NOMO-1 treated with DMSO at 0.1 percent for 48 hours (cell line): Measurements from ENCODE around the gene CGGBP1.
A peak's percentile ranks its signal among the peaks of the same experiment; 100 is the strongest.
"Not testable (repeated sequence)": the region's sequence is repeated elsewhere in the genome, so short reads cannot be mapped to it uniquely, and the experiment has no call there.

ENCODE experiments used
- DNase-seq: peaks from one replicate; lab custom pipeline; 2025; ENCODE audit not compliant: unreplicated experiment; lab: John Stamatoyannopoulos, UW

Gene CGGBP1

DNA sequence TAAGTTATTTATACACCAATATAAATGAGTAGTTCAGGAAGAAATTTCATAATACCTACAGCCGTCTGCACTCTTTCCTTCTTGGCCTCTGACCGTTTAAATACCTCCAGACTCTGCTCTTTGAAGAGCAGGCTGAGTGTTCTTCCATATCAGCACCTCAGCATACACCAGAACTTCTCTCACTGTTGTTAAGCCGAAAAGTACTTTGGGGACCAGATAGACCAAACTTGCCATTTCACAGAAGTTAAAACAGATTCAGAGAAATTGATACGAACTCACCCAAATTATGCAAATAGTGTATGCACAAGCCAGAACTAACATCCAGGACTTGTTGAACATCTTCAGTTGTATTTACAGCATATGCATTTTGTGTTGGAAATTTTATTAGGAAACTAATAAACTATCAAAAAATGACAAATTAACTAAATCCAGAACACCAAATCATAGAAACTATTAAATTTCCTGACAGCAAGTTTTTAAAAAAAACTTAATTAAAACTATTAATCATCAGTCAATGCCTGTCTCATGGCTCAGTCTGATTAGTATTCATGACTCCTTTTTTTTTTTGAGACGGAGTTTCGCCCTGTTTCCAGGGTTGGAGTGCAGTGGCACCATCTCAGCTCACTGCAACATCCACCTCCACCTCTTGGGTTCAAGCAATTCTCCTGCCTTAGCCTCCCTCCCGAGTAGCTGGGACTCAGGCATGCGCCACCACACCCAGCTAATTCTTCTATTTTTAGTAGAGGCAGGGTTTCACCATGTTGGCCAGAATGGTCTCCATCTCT is 24.1 kb downstream of the CGGBP1 start:
- peak; percentile 40 for DNase-seq

GRCh38 chr3:88033808-88034207 is 25.0 kb downstream of the CGGBP1 start:
- peak; percentile 22 for DNase-seq

DNA sequence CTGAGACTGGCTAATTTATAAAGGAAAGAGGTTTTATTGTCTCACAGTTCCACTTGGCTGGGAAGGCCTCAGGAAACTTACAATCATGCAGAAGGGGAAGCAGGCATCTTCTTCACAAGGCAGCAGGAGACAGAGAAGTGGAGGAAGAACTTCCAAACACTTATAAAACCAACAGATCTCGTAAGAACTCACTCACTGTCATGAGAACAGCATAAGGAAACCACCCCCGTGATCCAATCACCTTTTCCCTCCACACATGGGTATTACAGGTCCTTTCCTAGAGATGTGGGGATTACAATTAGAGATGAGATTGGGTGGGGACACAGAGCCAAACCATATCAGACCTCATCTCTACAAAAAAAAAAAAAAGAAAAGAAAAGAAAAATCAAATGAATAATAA is 25.7 kb downstream of the CGGBP1 start:
- DNase-seq, result no peak

DNA sequence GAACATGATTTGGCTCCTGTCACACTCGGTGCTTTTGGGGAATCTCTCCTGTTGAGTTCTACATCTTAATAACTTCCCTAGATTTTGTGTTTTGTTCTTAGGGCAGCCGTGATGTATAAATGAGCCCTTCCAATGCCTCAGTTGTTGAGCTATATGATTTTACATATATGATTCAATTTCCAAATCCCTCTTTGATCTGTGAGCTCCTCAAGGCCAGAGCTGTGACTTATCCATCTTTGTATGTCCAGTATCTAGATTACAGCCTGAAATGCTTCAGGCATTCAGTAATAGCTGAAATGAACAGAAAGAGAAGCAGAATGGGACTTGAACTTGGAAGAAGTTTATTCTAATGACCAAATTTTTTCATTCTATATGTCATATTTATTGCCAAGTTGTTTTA is 26.6 kb downstream of the CGGBP1 start:
- no peak for DNase-seq

DNA sequence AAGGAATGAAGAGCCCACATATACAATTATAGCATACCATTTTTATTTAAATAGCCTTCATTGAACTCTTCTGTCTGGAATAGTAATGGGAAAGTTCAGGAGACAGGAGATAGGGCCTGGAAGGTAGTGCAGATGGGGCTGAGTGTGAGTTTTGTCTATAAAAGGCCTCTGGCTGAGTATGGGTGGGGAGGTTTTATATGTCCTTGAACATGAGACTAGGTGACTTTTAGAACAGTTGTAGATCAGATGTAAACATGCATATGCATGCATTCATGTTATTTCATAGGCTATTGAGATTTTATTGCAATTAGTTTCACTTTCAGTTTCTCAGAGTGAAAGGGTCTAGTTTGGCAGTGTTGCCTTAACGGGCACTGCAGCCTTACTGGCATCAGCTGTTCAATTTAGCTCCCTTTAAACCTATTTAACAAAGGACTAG is 27.1 kb downstream of the CGGBP1 start:
- DNase-seq, result peak; percentile 36

DNA sequence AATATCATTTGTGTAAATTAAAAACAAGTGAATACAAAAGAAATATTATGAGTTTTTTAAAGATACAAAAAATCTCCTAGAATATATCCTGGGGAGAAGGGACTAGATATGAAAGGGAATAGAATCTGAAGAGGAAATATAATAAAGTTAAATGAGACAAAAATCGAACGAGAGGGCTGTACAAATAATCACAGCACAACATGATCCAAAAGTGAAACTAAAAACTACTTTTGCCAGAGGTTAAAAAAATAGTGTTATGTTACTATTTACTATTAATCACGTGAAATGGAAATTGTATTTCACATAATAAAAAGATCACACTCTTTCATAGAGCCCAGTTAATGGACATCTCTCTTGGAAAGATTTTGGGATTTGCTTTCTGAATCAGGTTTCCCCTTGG is 28.6 kb downstream of the CGGBP1 start:
- DNase-seq, result no peak

- no peak for DNase-seq
Observed at GRCh38 chr3:88028876-88029275, 29.9 kb downstream of the CGGBP1 start.

GRCh38 chr3:88025001-88025552 is 33.7 kb downstream of the CGGBP1 start:
- DNase-seq, result no peak

- no peak for DNase-seq
Observed at GRCh38 chr3:88019024-88019423, 39.8 kb downstream of the CGGBP1 start.

GRCh38 chr3:88015656-88016055 is 43.1 kb downstream of the CGGBP1 start:
- DNase-seq, result not testable (repeated sequence)

- peak; percentile 46 for DNase-seq
Observed at GRCh38 chr3:88013592-88013991, 45.2 kb downstream of the CGGBP1 start.

DNA sequence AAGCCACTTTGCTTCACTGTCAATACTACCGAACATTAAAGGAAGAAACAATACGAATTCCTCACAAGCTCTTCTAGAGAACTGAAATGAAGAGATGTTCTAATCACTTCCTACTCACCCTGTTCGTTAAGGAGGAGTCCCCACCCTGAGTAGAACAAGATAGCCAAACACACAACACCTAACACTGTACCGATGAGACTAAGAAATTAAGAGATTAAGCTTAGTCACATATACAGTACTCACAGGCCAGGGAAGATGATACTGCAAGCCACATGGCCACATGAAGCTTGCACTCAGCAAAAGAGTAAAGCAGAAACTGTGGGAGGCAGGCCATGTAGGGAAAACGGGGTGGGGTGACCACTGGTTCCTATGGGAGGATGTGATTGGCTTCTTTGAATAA is 48.0 kb downstream of the CGGBP1 start:
- no peak for DNase-seq

DNA sequence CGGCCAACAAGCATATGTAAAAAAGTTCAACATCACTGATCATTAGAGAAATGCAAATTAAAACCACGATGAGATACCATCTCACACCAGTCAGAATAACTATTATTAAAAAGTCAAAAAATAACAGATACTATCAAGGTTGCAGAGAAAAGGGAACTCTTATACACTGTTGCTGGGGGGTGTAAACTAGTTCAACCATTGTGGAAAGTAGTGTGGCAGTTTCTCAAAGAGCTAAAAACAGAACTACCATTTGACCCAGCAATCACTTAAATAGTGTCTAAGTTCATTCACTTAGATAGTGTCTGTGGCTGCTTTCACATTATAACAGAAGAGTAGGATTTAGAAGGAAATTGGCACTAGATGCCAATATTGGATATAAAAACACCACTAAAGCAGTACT is 49.7 kb downstream of the CGGBP1 start:
- DNase-seq, result peak; percentile 6

- DNase-seq, result peak; percentile 78
Observed at GRCh38 chr3:88005066-88005465, 53.7 kb downstream of the CGGBP1 start.

GRCh38 chr3:88003115-88003755 is 55.6 kb downstream of the CGGBP1 start:
- DNase-seq, result peak; percentile 60

- DNase-seq, result no peak
Observed at GRCh38 chr3:88002448-88002847, 56.4 kb downstream of the CGGBP1 start.
